GM19351 (cell line): ENCODE measurements around the gene PPWD1.
"Not testable (repeated sequence)": the region's sequence is repeated elsewhere in the genome, so short reads cannot be mapped to it uniquely, and the experiment has no call there.

Source experiments
- ATAC-seq: cut with Tn5 transposase; IDR thresholded peaks from one replicate; pipeline ENCODE4 v1.9.1; 2021; ENCODE audit warnings: mild to moderate bottlenecking, moderate library complexity; ENCODE audit not compliant: unreplicated experiment

Gene PPWD1

DNA sequence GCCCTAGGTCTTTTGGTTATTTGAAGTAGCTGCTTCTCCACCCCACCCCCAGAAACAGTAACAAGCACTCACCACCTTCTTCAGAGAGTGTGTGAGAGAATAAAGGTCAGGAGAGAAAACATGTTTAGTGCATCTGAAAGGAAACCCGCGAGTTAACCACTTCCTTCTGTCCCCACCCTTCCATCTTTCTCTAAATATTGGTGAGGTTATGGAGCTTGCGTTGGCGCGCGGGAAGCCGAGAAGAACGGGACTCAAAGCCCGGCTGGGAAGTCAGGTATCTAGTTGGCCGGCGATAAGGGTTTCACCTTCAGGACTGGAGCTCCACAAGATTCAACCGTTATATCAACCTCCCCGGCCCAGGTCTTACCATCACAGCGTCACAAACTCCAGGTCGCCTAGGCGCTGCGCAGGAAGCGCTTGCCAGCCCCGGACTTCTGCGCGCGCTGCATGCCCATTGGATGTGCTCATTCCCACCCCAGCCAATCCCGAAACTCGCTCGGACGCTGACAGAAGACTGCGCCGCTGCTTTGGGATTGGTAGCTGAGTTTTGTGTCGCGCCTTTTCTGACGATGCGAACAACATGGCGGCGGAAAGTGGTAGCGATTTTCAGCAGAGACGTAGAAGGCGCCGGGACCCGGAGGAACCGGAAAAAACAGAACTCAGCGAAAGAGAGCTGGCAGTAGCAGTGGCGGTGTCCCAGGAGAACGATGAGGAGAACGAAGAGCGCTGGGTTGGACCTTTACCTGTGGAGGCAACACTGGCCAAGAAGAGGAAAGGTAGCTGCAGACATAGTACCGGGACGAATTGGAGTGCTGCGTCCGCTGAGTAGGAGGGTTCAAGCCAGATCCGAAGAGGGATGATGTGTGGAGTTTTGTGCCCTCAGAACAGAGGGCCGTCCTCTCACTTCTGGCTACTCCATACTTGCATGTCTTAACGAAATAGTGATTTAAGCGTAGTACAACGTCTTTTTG, at the start of gene PPWD1, which contains the start of gene CENPK:
Gene PPWD1, plus strand, starts transcription at position 566 of the 971 bp plus-strand sequence. Its CDS starts 15 bp downstream, at position 581.
Gene CENPK, minus strand, starts transcription at position 438 of the 971 bp plus-strand sequence. CDS start 8,261 bp downstream, outside the sequence.
- peak; percentile 99 for ATAC-seq

GRCh38 chr5:65525726-65526125, 37.4 kb upstream of the PPWD1 start:
- no peak for ATAC-seq

DNA sequence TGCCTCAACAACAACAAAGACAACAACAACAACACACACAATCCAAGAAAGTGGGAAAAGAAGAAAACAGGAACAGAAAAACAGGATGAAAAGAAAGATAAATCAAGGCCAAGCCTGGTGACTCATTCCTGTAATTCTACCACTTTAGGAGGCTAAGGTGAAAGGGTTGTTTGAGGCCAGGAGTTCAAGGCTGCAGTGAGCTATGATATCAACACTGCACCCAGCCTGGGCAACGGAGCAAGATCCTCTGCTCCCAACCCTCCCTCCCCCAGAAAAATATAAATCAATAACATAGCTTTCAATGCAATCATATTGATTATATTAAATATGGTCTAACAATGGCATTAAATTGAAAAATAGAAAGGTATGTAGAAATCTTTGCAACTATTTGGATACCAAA, 32.2 kb upstream of the PPWD1 start:
- no peak for ATAC-seq

- ATAC-seq: no peak
Observed at GRCh38 chr5:65535529-65535987, 27.5 kb upstream of the PPWD1 start.

DNA sequence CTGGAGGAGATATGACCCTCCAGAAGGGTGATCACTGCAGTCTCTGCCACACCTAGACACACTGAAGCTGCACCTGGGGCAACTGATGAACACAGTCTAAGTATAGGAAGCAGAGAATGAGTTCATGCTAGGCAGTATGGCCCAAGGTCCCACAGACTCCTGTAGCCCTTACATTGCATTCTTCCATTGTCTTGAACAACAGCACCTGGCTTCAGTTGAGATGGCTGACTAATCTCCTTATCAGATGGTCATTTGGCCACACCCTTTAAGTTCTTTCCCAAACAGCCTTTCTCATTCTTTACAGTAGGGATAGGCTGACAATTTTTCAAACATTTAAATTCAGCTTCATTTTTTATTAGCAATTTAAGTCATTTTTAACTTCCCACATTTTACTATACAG, 23.3 kb upstream of the PPWD1 start:
- no peak for ATAC-seq

- no peak for ATAC-seq
Observed at GRCh38 chr5:65544473-65544872, 18.6 kb upstream of the PPWD1 start.

DNA sequence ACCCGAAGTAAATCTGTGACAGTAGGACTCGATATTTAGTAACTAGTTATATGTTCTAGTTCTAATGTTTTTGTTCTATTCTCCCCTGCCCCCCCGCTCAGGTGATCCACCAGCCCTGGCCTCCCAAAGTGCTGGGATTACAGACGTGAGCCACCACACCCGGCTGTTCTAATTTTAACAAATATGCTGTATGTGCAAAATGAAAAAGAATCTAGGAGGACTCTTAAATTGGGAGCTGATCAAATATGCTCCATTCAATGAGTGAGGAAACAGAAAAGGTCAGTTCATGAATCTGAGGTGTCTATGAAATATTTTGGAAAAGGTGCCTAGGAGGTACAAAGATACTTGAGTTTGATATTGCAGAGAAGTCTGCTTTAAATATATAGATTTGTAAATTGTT, 17.0 kb upstream of the PPWD1 start:
- ATAC-seq: no peak

- no peak for ATAC-seq
Observed at GRCh38 chr5:65548281-65548680, 14.8 kb upstream of the PPWD1 start.

- ATAC-seq: no peak
Observed at GRCh38 chr5:65553941-65554340, 9.2 kb upstream of the PPWD1 start.

DNA sequence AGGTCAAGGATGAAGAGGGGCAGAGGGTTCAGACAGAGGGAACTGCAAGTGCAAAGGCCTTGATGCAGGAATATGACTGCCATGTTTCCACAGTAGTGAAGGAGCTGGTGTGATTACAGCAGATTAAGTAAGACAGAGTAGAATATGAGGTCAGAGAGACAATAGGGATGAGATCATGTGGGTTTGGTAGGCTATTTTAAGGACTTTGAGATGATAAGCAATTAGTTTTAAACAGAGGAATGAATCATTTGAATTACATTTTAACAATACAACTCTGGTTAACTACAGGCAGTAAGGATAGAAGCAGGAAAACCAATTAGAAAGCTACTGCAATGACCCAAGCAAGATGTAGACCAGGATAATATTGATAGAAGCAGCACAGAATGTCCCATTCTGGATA, 7.8 kb upstream of the PPWD1 start:
- no peak for ATAC-seq

DNA sequence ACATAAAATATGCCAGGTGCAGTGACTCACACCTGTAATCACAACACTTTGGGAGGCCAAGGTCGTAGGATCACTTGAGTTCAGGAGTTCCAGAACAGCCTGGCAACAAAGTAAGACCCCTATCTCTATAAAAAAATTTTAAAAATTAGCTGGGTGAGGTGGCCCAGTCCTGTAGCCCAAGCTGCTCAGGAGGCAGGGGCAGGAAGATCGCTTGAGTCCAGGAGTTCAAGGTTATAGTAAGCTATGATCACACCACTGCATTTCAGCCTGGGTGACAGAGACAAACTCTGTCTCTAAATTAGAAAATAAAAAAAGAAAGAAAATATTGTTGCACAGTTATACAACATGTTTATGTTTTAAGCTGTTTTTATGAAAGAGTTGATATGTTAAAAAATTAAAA, 6.9 kb upstream of the PPWD1 start:
- no peak for ATAC-seq

- no peak for ATAC-seq
Observed at GRCh38 chr5:65556718-65557117, 6.4 kb upstream of the PPWD1 start.

DNA sequence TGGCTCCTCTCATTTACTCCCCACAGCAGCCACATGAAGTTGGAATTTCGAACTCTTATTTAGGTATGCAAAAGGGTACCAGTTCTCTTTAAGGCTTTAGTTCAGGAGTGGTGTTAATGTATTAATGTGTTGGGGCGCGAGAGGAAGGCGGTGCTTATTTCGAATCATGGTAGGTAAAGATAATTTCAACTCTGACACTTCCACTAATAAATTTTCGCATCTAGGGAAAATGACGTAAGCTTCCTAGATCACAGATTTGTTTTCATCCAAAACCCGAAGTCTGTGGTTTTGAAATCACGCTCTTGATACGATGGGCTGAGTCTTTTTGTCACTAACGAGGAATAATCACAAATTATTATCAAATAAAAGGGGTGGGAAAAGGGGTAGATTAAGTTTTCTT, 681 bp downstream of the PPWD1 start:
- no peak for ATAC-seq

DNA sequence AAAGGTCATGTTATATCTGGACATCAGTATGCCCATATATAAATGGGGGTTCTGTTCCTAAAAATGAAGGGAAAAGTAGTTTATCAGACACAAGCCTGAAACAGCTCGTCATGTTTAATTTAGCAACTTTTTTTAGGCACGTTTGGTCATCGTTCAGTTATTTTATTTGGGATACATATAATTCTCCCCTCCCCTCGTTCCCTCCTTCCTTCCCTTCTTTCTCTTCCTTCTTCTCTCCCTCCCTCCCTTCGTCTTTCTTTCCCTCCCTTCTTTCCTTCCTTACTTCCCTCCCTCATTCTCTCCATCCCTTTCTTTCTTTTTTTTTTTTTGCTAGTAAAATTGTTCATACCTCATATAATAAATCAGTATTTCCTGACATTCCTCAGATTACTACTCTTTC, 3.4 kb downstream of the PPWD1 start:
- ATAC-seq: no peak

GRCh38 chr5:65570598-65571226, 7.6 kb downstream of the PPWD1 start:
- no peak for ATAC-seq

DNA sequence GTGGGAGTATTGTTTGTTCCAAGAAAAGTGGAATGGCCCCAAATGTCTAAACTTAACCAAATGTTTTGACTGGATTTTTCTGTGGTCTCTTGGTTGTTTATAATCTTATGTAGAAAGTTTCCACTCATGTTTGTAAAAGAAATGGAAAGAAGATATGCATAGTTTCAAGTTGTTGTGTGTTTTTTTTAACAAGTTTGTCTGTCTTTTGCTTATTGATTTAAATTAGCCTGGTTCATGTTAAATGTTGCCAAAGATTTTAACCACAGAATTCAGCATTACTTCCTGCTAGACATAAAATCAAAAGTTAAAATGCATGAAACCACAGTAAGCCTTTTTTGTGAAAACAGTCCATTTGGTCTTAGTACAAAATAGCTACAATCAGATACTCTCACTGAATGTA, 14.0 kb downstream of the PPWD1 start:
- ATAC-seq: no peak

DNA sequence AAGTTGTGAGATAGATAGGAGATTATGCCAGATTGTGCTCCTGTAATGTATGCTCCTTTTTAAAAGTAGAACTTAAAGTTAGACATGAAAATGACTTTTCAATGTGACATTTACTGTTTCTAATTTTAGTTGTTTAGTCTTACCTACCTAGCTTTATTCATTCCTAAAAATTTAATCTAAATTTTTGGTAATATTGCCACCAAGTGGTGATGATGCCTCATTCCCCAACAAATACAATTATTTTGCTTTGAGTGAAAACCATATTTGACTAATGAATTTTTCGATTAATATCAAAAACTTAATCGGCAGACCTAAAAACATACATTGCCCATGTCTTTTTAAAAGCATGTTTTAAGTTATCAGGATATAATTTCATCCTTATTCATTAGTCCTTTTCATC, 25.6 kb downstream of the PPWD1 start:
- ATAC-seq: no peak

DNA sequence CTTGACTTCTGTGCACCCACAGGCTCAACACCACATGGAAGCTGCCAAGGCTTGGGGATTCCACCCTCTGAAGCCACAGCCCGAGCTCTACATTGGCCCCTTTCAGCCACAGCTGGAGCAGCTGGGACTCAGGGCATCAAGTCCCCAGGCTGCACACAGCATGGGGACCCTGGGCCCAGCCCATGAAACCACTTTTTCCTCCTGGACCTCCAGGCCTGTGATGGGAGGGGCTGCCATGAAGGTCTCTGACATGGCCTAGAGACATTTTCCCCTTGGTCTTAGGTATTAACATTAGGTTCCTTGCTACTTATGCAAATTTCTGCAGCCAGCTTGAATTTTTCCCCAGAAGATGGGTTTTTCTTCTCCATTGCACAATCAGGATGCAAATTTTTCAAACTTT, 38.7 kb downstream of the PPWD1 start:
- not testable (repeated sequence) for ATAC-seq

- ATAC-seq: no peak
Observed at GRCh38 chr5:65611524-65611923, 48.4 kb downstream of the PPWD1 start.

DNA sequence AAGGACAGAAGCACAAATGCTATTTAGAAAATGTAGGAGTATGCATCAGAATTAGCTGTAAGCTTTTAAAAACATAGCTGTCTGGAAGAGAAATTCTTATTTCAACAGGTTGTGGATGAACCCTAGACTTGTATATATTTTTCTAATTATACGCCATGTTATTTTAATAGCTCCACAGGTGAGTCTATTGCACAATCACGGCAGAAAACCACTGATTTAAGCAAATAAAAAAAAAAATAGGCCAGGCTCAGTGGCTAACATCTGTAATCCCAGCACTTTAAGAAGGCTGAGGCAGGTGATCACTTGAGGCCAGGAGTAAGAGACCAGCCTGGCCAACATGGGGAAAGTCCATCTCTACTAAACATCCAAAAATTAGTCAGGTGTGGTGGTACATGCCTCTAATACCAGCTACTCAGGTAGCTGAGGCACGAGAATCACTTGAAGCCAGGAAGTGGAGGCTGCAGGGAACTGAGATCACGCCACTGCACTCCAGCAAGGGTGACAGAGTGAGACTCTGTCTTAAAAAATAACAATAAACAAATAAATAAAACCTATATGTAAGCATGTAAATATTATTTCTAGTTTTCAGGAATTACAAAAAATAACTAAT, 49.3 kb downstream of the PPWD1 start:
- no peak for ATAC-seq

- ATAC-seq: no peak
Observed at GRCh38 chr5:65620021-65620420, 56.9 kb downstream of the PPWD1 start.
